Activated T-helper 1 cell treated with anti-CD3 and anti-CD28 coated beads, Interleukin-12 subunit alpha, Interleukin-12 subunit beta, Interleukin-2, Interleukin-4 antibody, amounts not matched to agents 30 ng/mL and 10 ng/mL and 1 ng/mL, durations not matched to agents 14 hours and 24 hours and 36 hours (primary cell): Measurements from ENCODE around the gene DIPK1A. TPM values are rescaled to one million over a fixed set of nuclear protein-coding genes. Genes with fewer than 3 reads are reported as not detected.
"Not testable (repeated sequence)": the region's sequence is repeated elsewhere in the genome, so short reads cannot be mapped to it uniquely, and the experiment has no call there.

Experiments
- DNase-seq: peaks from one replicate; pipeline ENCODE4 v3.0.0; 2021; ENCODE audit warnings: low spot score
- H3K27ac Mint-ChIP-seq: one replicate; pipeline ENCODE4 v1.8.0; 2021; ENCODE audit warnings: mild to moderate bottlenecking, mixed read lengths
- H3K27me3 Mint-ChIP-seq: one replicate; pipeline ENCODE4 v1.8.0; 2022; ENCODE audit warnings: mild to moderate bottlenecking, moderate library complexity, mixed read lengths; ENCODE audit not compliant: insufficient read depth
- H3K36me3 Mint-ChIP-seq: one replicate; pipeline ENCODE4 v1.8.0; 2021; ENCODE audit warnings: low read depth, mixed read lengths
- H3K4me1 Mint-ChIP-seq: one replicate; pipeline ENCODE4 v1.8.0; 2021; ENCODE audit warnings: low read depth, mixed read lengths
- H3K4me3 Mint-ChIP-seq: one replicate; pipeline ENCODE4 v1.8.0; 2021; ENCODE audit warnings: mild to moderate bottlenecking, moderate library complexity, mixed read lengths
- H3K9me3 Mint-ChIP-seq: one replicate; pipeline ENCODE4 v1.8.0; 2021; ENCODE audit warnings: mixed read lengths
- intact Hi-C: fragments of 100-400 bp; cut with micrococcal nuclease; formaldehyde crosslinking; loops from one replicate; pipeline ENCODE4 v1.15.1; 2024
- total RNA-seq: library from RNA; stranded (reverse); gene quantifications from 2 replicates; pipeline ENCODE4 v1.2.3, GENCODE V29; 2022

The DIPK1A gene
- total RNA-seq, 1 donor from 2014 or later = 20.8 TPM

GRCh38 chr1:92915547-92915946 lies 45.7 kb downstream of the DIPK1A start:
- Mint-ChIP-seq H3K9me3 (peaks cover 3% of the 10 kb centered on the region), H3K4me3 (no peak overlapping the region), H3K27ac (no peak overlapping the region), H3K36me3 (peaks cover 10% of the 10 kb centered on the region), H3K27me3 (no peaks in the 10 kb centered on the region), H3K4me1 (peaks cover 9% of the 10 kb centered on the region)
- intact Hi-C loops = no loop called here
- DNase-seq = no peak

- Mint-ChIP-seq H3K4me1 (peaks cover 23% of the 10 kb centered on the region), H3K36me3 (peaks cover 18% of the 10 kb centered on the region), H3K4me3 (no peak overlapping the region), H3K27me3 (no peaks in the 10 kb centered on the region), H3K27ac (no peak overlapping the region), H3K9me3 (no peaks in the 10 kb centered on the region)
- DNase-seq = no peak
- intact Hi-C loops = no loop called here
Observed at GRCh38 chr1:92913093-92913819, 48.0 kb downstream of the DIPK1A start.

- DNase-seq = no peak
- intact Hi-C loops = no loop called here
- Mint-ChIP-seq H3K27ac (no peak overlapping the region), H3K4me3 (no peak overlapping the region), H3K4me1 (peaks cover 30% of the 10 kb centered on the region), H3K27me3 (no peaks in the 10 kb centered on the region), H3K36me3 (peaks cover 23% of the 10 kb centered on the region), H3K9me3 (peaks cover 4% of the 10 kb centered on the region)
Observed at GRCh38 chr1:92910081-92910480, 51.2 kb downstream of the DIPK1A start.

- intact Hi-C loops = no loop called here
- Mint-ChIP-seq H3K36me3 (peaks cover 21% of the 10 kb centered on the region), H3K9me3 (peaks cover 4% of the 10 kb centered on the region), H3K4me1 (peaks cover 36% of the 10 kb centered on the region), H3K27ac (no peak overlapping the region), H3K27me3 (no peaks in the 10 kb centered on the region), H3K4me3 (no peak overlapping the region)
- no peak for DNase-seq
Observed at GRCh38 chr1:92909321-92909720, 51.9 kb downstream of the DIPK1A start.

DNA sequence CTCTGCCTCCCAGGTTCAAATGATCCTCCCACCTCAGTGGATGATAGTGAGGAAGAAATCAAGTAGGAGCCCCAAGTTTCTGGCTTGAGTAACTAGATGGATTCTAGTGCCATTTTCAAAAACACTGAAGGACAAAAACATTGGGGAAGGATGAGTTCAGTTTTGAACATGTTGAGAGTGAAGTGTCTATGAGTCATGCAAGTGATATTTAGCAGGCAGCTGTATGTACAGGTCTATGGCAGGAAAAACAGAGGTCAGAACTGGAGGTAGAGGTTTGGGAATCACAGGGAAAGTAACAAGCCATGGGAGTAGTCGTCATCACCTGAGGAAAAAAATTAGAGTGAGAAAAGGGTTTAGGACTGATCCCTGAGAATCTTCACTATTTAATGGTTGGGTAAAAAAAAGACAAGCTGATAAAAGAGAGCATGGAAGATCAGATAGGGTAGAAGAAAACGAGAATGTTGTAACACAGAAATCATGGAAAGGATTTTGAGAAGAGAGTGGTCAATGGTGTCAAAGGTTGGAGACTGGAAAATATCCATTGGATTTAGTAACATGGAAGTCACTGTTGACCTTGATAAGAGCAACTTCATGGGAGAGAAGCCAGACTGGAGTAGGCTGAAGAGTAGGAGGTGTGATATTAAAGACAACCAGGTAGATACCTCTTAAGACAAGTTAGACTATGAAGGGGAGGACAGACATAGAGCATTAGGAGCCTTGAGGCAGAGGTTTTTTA lies 53.1 kb downstream of the DIPK1A start:
- Mint-ChIP-seq H3K4me1 (peaks cover 47% of the 10 kb centered on the region), H3K36me3 (peaks cover 25% of the 10 kb centered on the region), H3K9me3 (peaks cover 4% of the 10 kb centered on the region), H3K27me3 (no peaks in the 10 kb centered on the region), H3K4me3 (no peak overlapping the region), H3K27ac (no peak overlapping the region)
- DNase-seq = no peak
- intact Hi-C loops = no loop called here

- Mint-ChIP-seq H3K27me3 (no peaks in the 10 kb centered on the region), H3K36me3 (peaks cover 33% of the 10 kb centered on the region), H3K27ac (peak overlapping the region; percentile 61), H3K4me3 (no peak overlapping the region), H3K4me1 (peaks cover 39% of the 10 kb centered on the region), H3K9me3 (peaks cover 23% of the 10 kb centered on the region)
- DNase-seq = no peak
- intact Hi-C loops = loop anchor here (2.0 kb wide), 1 partner anchor 53 kb away; no protein-coding TSS in a partner anchor
Observed at GRCh38 chr1:92903765-92904164, 57.5 kb downstream of the DIPK1A start.

DNA sequence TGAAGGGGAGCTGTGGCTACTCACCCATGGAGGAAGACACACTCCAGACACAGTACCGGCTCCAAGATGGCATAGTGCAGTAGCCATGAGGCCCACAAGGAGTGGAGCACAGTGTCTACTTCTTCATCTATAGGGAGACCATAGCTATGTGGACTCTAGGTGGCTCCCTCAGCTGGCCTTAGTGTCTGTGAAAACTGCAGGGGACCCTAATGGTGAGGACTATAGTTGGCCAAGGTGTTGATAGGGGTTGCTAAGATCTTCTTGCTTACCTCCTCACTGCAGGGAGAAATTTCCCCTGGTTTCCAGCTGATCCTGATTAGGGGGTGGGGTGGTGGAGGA lies 58.9 kb downstream of the DIPK1A start:
- peaks cover 29% of the 10 kb centered on the region for H3K4me1 Mint-ChIP-seq
- no peak overlapping the region for H3K27ac Mint-ChIP-seq
- H3K4me3 Mint-ChIP-seq = no peak overlapping the region
- intact Hi-C loops = no loop called here
- peaks cover 24% of the 10 kb centered on the region for H3K36me3 Mint-ChIP-seq
- peaks cover 23% of the 10 kb centered on the region for H3K9me3 Mint-ChIP-seq
- H3K27me3 Mint-ChIP-seq = no peaks in the 10 kb centered on the region
- DNase-seq = no peak

GRCh38 chr1:92901699-92902405 lies 59.4 kb downstream of the DIPK1A start:
- no peak overlapping the region for H3K4me3 Mint-ChIP-seq
- no peak for DNase-seq
- H3K9me3 Mint-ChIP-seq = peaks cover 23% of the 10 kb centered on the region
- no peaks in the 10 kb centered on the region for H3K27me3 Mint-ChIP-seq
- no peak overlapping the region for H3K27ac Mint-ChIP-seq
- H3K36me3 Mint-ChIP-seq = peaks cover 24% of the 10 kb centered on the region
- intact Hi-C loops = no loop called here
- H3K4me1 Mint-ChIP-seq = peaks cover 29% of the 10 kb centered on the region

DNA sequence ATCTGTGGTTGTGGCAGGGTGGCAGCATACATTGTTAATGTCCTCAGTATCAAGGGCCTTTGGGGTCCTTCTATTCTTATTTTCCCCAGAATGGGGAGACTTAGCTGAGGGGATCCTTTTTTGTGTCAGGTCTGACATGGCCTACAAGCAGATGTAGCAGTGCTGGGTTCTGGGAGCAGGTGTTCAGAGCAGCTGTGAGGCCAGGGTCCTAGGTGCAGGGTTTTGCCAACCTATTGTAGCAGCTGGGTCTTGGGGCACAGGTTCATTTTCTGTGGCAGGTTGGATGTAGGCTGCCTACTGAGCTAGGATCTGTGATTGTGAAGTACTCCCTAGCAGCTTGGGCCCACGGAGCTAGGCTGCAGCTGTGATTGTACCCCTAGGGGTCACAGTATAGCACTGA lies 60.1 kb downstream of the DIPK1A start:
- intact Hi-C loops = no loop called here
- peaks cover 29% of the 10 kb centered on the region for H3K4me1 Mint-ChIP-seq
- H3K36me3 Mint-ChIP-seq = peaks cover 24% of the 10 kb centered on the region
- DNase-seq = no peak
- peaks cover 23% of the 10 kb centered on the region for H3K9me3 Mint-ChIP-seq
- no peak overlapping the region for H3K27ac Mint-ChIP-seq
- no peak overlapping the region for H3K4me3 Mint-ChIP-seq
- no peaks in the 10 kb centered on the region for H3K27me3 Mint-ChIP-seq

GRCh38 chr1:92900539-92900938 lies 60.7 kb downstream of the DIPK1A start:
- H3K36me3 Mint-ChIP-seq = peaks cover 21% of the 10 kb centered on the region
- intact Hi-C loops = no loop called here
- peaks cover 28% of the 10 kb centered on the region for H3K4me1 Mint-ChIP-seq
- H3K27me3 Mint-ChIP-seq = no peaks in the 10 kb centered on the region
- H3K4me3 Mint-ChIP-seq = no peak overlapping the region
- no peak for DNase-seq
- no peak overlapping the region for H3K27ac Mint-ChIP-seq
- peaks cover 19% of the 10 kb centered on the region for H3K9me3 Mint-ChIP-seq

- H3K27ac Mint-ChIP-seq = no peak overlapping the region
- intact Hi-C loops = no loop called here
- H3K36me3 Mint-ChIP-seq = peaks cover 21% of the 10 kb centered on the region
- no peak overlapping the region for H3K4me3 Mint-ChIP-seq
- peaks cover 20% of the 10 kb centered on the region for H3K4me1 Mint-ChIP-seq
- DNase-seq = no peak
- H3K9me3 Mint-ChIP-seq = peaks cover 19% of the 10 kb centered on the region
- H3K27me3 Mint-ChIP-seq = no peaks in the 10 kb centered on the region
Observed at GRCh38 chr1:92899780-92900179, 61.5 kb downstream of the DIPK1A start.

DNA sequence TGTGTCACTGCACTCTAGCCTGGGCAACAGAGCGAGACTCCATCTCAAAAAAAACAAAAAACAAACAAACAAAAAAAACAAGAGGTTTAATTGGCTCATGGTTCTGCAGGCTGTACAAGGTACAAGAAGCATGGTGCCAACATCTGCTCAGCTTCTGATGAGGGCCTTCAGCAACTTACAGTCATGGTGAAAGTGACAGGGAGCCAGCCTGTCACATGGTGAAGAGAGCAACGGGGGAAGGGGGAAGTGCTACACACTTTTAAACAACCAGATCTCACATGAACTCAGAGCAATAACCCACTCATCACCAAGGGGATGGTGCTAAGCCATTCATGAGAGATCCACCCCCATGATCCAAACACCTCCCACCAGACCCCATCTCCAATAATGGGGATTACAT lies 63.2 kb downstream of the DIPK1A start:
- intact Hi-C loops, H3K4me1 Mint-ChIP-seq, H3K4me3 Mint-ChIP-seq, H3K27ac Mint-ChIP-seq, DNase-seq, H3K27me3 Mint-ChIP-seq: not testable (repeated sequence)
- H3K36me3 Mint-ChIP-seq = peaks cover 17% of the 10 kb centered on the region
- H3K9me3 Mint-ChIP-seq = peaks cover 19% of the 10 kb centered on the region

- intact Hi-C loops = no loop called here
- H3K27me3 Mint-ChIP-seq = no peaks in the 10 kb centered on the region
- H3K36me3 Mint-ChIP-seq = peaks cover 2% of the 10 kb centered on the region
Observed at GRCh38 chr1:92887465-92887864, 73.8 kb downstream of the DIPK1A start.

More at GRCh38 chr1:92887465-92887864, 73.8 kb downstream of the DIPK1A start:
- Mint-ChIP-seq H3K4me1 (peaks cover 13% of the 10 kb centered on the region), H3K9me3 (peaks cover 4% of the 10 kb centered on the region), H3K4me3 (no peak overlapping the region), H3K27ac (no peak overlapping the region)
- DNase-seq = no peak
